Calu3 (cell line): Measurements from ENCODE around the gene SETMAR. TPM values are rescaled to one million over a fixed set of nuclear protein-coding genes. Genes with fewer than 3 reads are reported as not detected.

Experiments
- BruUV-seq: library from RNA; stranded (reverse); fragments of 400-500 nt; replicated peaks from 2 replicates; lab custom pipeline; 2021; lab: Mats Ljungman, UMichigan
- CTCF ChIA-PET: fragments of 300-600 bp; sonication (Branson Sonifier 250); formaldehyde crosslinking; loops from one replicate; lab custom pipeline; 2022; ENCODE audit warnings: antibody characterized with exemption; lab: Charles Lee
- DNase-seq: peaks from one replicate; pipeline ENCODE4 v3.0.0; 2022
- H3K27ac Mint-ChIP-seq: one replicate; pipeline ENCODE4 v1.8.0; 2022; ENCODE audit warnings: mixed read lengths; ENCODE audit not compliant: unreplicated experiment
- H3K27me3 Mint-ChIP-seq: one replicate; pipeline ENCODE4 v1.8.0; 2022; ENCODE audit warnings: mixed read lengths; ENCODE audit not compliant: unreplicated experiment
- H3K36me3 Mint-ChIP-seq: one replicate; pipeline ENCODE4 v1.8.0; 2022; ENCODE audit warnings: mild to moderate bottlenecking, moderate library complexity, mixed read lengths; ENCODE audit not compliant: insufficient read depth, unreplicated experiment
- H3K4me1 Mint-ChIP-seq: one replicate; pipeline ENCODE4 v1.8.0; 2022; ENCODE audit warnings: mild to moderate bottlenecking, low read depth, mixed read lengths; ENCODE audit not compliant: unreplicated experiment
- H3K4me3 Mint-ChIP-seq: one replicate; pipeline ENCODE4 v1.8.0; 2022; ENCODE audit warnings: mild to moderate bottlenecking, low read depth, moderate library complexity, mixed read lengths; ENCODE audit not compliant: unreplicated experiment
- H3K9me3 Mint-ChIP-seq: one replicate; pipeline ENCODE4 v1.8.0; 2022; ENCODE audit warnings: low read depth, mixed read lengths; ENCODE audit not compliant: unreplicated experiment
- intact Hi-C: fragments of 100-400 bp; cut with micrococcal nuclease; formaldehyde crosslinking; loops from one replicate; pipeline ENCODE4 v1.10.0; 2022; ENCODE audit not compliant: unreplicated experiment
- total RNA-seq: library from RNA; stranded (reverse); gene quantifications from 2 replicates; pipeline ENCODE4 v1.2.3, GENCODE V29; 2022
- TF ChIP-seq, protein P1 (sequence below): fragments of 200-600 bp; IDR thresholded peaks from one replicate; pipeline ENCODE4 v1.8.0; 2022; ENCODE audit warnings: antibody characterized with exemption; ENCODE audit not compliant: unreplicated experiment

The SETMAR gene
- total RNA-seq, 1 experiment from 2014 or later, result 7.8 TPM

DNA sequence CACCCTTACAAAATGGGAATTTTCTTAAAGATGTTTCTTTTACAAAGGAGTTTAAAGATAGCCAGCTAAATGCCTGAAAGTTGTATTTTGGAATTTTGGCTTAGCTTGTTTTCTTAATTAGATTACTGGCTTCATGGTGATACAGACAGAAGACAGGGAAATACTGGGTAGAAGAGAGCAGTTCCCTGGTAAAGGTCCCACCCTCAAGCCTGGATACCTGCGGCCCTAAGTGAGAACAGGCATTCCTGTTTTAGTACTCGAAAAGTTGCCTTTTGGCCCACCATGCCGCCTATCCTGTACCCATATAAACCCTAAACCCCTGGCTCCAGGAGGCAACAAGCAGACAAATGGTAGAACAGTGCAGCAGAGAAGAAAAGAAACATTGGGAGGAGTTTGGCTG, 29.4 kb downstream of the SETMAR start:
- no peak overlapping the region for H3K4me3 Mint-ChIP-seq
- no peaks in the 10 kb centered on the region for H3K36me3 Mint-ChIP-seq
- CTCF ChIA-PET, result no interaction called here
- DNase-seq, result no peak
- BruUV-seq, result no TSS peak
- no peaks in the 10 kb centered on the region for H3K27me3 Mint-ChIP-seq
- TF ChIP-seq, protein P1, sequence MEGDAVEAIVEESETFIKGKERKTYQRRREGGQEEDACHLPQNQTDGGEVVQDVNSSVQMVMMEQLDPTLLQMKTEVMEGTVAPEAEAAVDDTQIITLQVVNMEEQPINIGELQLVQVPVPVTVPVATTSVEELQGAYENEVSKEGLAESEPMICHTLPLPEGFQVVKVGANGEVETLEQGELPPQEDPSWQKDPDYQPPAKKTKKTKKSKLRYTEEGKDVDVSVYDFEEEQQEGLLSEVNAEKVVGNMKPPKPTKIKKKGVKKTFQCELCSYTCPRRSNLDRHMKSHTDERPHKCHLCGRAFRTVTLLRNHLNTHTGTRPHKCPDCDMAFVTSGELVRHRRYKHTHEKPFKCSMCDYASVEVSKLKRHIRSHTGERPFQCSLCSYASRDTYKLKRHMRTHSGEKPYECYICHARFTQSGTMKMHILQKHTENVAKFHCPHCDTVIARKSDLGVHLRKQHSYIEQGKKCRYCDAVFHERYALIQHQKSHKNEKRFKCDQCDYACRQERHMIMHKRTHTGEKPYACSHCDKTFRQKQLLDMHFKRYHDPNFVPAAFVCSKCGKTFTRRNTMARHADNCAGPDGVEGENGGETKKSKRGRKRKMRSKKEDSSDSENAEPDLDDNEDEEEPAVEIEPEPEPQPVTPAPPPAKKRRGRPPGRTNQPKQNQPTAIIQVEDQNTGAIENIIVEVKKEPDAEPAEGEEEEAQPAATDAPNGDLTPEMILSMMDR, result no peak
- H3K9me3 Mint-ChIP-seq, result peaks cover 8% of the 10 kb centered on the region
- intact Hi-C loops, result no loop called here
- H3K4me1 Mint-ChIP-seq, result no peaks in the 10 kb centered on the region
- H3K27ac Mint-ChIP-seq, result no peak overlapping the region

DNA sequence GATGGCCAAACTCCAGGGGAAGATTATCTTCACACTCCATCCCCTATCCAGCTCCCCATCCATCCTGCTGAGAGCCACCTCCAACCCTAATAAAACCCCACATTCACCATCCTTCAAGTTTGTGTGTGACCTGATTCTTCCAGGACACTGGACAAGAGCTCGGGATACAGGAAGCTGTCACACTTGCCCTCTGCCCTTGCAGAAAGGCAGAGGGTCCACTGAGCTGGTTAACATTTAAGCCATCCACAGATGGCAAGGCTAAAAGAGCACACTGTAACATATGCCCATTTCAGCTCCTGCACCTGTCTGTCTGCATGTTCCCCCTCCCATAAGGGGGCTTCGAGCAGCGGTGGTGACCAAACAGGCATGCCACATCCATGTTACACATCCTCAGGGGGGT, 29.8 kb downstream of the SETMAR start:
- H3K9me3 Mint-ChIP-seq, result peaks cover 8% of the 10 kb centered on the region
- no peaks in the 10 kb centered on the region for H3K36me3 Mint-ChIP-seq
- H3K4me3 Mint-ChIP-seq, result no peak overlapping the region
- no peaks in the 10 kb centered on the region for H3K4me1 Mint-ChIP-seq
- H3K27ac Mint-ChIP-seq, result no peak overlapping the region
- no peaks in the 10 kb centered on the region for H3K27me3 Mint-ChIP-seq
- no TSS peak for BruUV-seq
- TF ChIP-seq, protein P1, result no peak
- intact Hi-C loops, result no loop called here
- CTCF ChIA-PET, result no interaction called here
- DNase-seq, result no peak

- no peak for DNase-seq
- Mint-ChIP-seq H3K4me3 (no peak overlapping the region), H3K27me3 (no peaks in the 10 kb centered on the region), H3K36me3 (no peaks in the 10 kb centered on the region), H3K27ac (no peak overlapping the region), H3K9me3 (peaks cover 7% of the 10 kb centered on the region), H3K4me1 (no peaks in the 10 kb centered on the region)
- CTCF ChIA-PET, result no interaction called here
- TF ChIP-seq, protein P1, result no peak
- intact Hi-C loops, result no loop called here
- no TSS peak for BruUV-seq
Observed at GRCh38 chr3:4334548-4334947, 31.4 kb downstream of the SETMAR start.

GRCh38 chr3:4335840-4336562, 32.8 kb downstream of the SETMAR start:
- H3K27ac Mint-ChIP-seq, result no peak overlapping the region
- H3K4me1 Mint-ChIP-seq, result no peaks in the 10 kb centered on the region
- CTCF ChIA-PET, result no interaction called here
- TF ChIP-seq, protein P1, result no peak
- no peaks in the 10 kb centered on the region for H3K36me3 Mint-ChIP-seq
- no peak overlapping the region for H3K4me3 Mint-ChIP-seq
- BruUV-seq, result no TSS peak
- H3K27me3 Mint-ChIP-seq, result no peaks in the 10 kb centered on the region
- intact Hi-C loops, result no loop called here
- DNase-seq, result no peak
- H3K9me3 Mint-ChIP-seq, result no peaks in the 10 kb centered on the region
